B cell (primary cell): ENCODE measurements around the gene PSG5. TPM values are rescaled to one million over a fixed set of nuclear protein-coding genes. Genes with fewer than 3 reads are reported as not detected.
"Not testable (repeated sequence)": the region's sequence is repeated elsewhere in the genome, so short reads cannot be mapped to it uniquely, and the experiment has no call there.

ENCODE experiments used
- ATAC-seq: fragments of 200-7000 bp; cut with Tn5 transposase; one replicate; pipeline ENCODE4 v1.10.0; 2021; ENCODE audit warnings: low read depth, mild to moderate bottlenecking, moderate number of reproducible peaks, moderate library complexity
- CTCF ChIA-PET: fragments of 350-600 bp; sonication (Branson Sonifier 250); formaldehyde crosslinking; loops from one replicate; lab custom pipeline; 2021; ENCODE audit warnings: antibody characterized with exemption, inconsistent platforms; lab: Charles Lee
- POLR2A ChIA-PET: fragments of 350-600 bp; sonication (Branson Sonifier 250); formaldehyde crosslinking; loops from one replicate; lab custom pipeline; 2021; ENCODE audit warnings: antibody characterized with exemption; lab: Charles Lee
- DNase-seq: peaks from one replicate; pipeline ENCODE4 v3.0.0; 2013
- H2AFZ ChIP-seq: 2 replicates; pipeline ENCODE4 v1.6.1; 2012; ENCODE audit warnings: mild to moderate bottlenecking, low read depth, low read length; ENCODE audit not compliant: insufficient read depth, poor library complexity, severe bottlenecking
- H3K27ac ChIP-seq, 2 donors: 1 replicate in 1 of 2; 2 replicates in 1 of 2; pipeline ENCODE4 v1.5.1; 2012 to 2013; ENCODE audit warnings: low read length in 2 of 2, mild to moderate bottlenecking in 2 of 2, moderate library complexity in 1 of 2
- H3K27me3 ChIP-seq, 4 experiments: fragments of 200-600 bp in 1 of 4; sonication (generic) in 1 of 4; replicated peaks in 1 of 4; 1 replicate in 2 of 4; 2 replicates in 2 of 4; pipeline versions ENCODE4 v1.6.1 to v1.7.0; 2013 to 2016; ENCODE audit warnings: low read length in 3 of 4, mild to moderate bottlenecking in 2 of 4, mixed read lengths in 1 of 4, moderate library complexity in 1 of 4; ENCODE audit not compliant: insufficient read depth in 4 of 4, control insufficient read depth in 3 of 4; ENCODE audit errors: control extremely low read depth in 1 of 4
- H3K36me3 ChIP-seq, 2 experiments: replicated peaks in 1 of 2; 1 replicate in 1 of 2; 2 replicates in 1 of 2; pipeline versions ENCODE4 v1.6.1 to v1.7.1; 2013; ENCODE audit warnings: low read length in 1 of 2; ENCODE audit not compliant: insufficient read depth in 2 of 2, control insufficient read depth in 1 of 2; ENCODE audit errors: control extremely low read depth in 1 of 2, extremely low read depth in 1 of 2
- H3K4me1 ChIP-seq, 2 donors: fragments of 200-600 bp in 1 of 2; sonication (generic) in 1 of 2; 1 replicate in 1 of 2; 2 replicates in 1 of 2; pipeline versions ENCODE4 v1.5.1 to v1.6.1; 2013 to 2017; ENCODE audit warnings: low read length in 2 of 2; ENCODE audit not compliant: control insufficient read depth in 2 of 2, insufficient read depth in 2 of 2
- H3K4me2 ChIP-seq: replicated peaks from 2 replicates; pipeline ENCODE3; 2012; ENCODE audit warnings: mild to moderate bottlenecking, low read depth, low read length; ENCODE audit not compliant: poor library complexity, severe bottlenecking
- H3K4me3 ChIP-seq, 5 experiments: fragments of 200-600 bp in 1 of 5; sonication (generic) in 1 of 5; 1 replicate in 3 of 5; 2 replicates in 2 of 5; pipeline versions ENCODE4 v1.5.1 to v1.7.0; 2011 to 2016; ENCODE audit warnings: low read length in 4 of 5, mild to moderate bottlenecking in 4 of 5, low read depth in 2 of 5, control low read depth in 1 of 5, moderate library complexity in 1 of 5; ENCODE audit not compliant: insufficient read depth in 1 of 5; ENCODE audit errors: control extremely low read depth in 1 of 5, extremely low read depth in 1 of 5
- H3K79me2 ChIP-seq: fragments of 200-600 bp; sonication (generic); one replicate; pipeline ENCODE4 v1.6.0; 2016; ENCODE audit warnings: low read length; ENCODE audit not compliant: control insufficient read depth, insufficient read depth
- H3K9ac ChIP-seq: fragments of 200-600 bp; sonication (generic); 2 replicates; pipeline ENCODE4 v1.6.1; 2017; ENCODE audit warnings: mild to moderate bottlenecking, low read length, moderate library complexity
- H3K9me3 ChIP-seq, 3 donors: one replicate each; pipeline versions ENCODE4 v1.6.1 to v1.7.1; 2013; ENCODE audit warnings: low read length in 2 of 3; ENCODE audit not compliant: control insufficient read depth in 2 of 3, insufficient read depth in 1 of 3; ENCODE audit errors: control extremely low read depth in 1 of 3
- H4K20me1 ChIP-seq: 2 replicates; pipeline ENCODE4 v1.6.0; 2012; ENCODE audit warnings: mild to moderate bottlenecking, low read length; ENCODE audit not compliant: insufficient read depth, control insufficient read depth, poor library complexity, severe bottlenecking
- H3K27ac Mint-ChIP-seq: one replicate; pipeline ENCODE4 v1.8.0; 2021; ENCODE audit warnings: mixed read lengths
- H3K27me3 Mint-ChIP-seq: one replicate; pipeline ENCODE4 v1.8.0; 2021; ENCODE audit warnings: mixed read lengths
- H3K4me1 Mint-ChIP-seq: one replicate; pipeline ENCODE4 v1.8.0; 2021; ENCODE audit warnings: mixed read lengths
- H3K4me3 Mint-ChIP-seq: one replicate; pipeline ENCODE4 v1.8.0; 2021; ENCODE audit warnings: mixed read lengths
- H3K9me3 Mint-ChIP-seq: one replicate; pipeline ENCODE4 v1.8.0; 2022; ENCODE audit warnings: mixed read lengths; ENCODE audit not compliant: insufficient read depth
- WGBS: methylation state at CpG from one replicate; pipeline ENCODE4 v1.1.5; 2013; ENCODE audit warnings: missing lambda C conversion rate; ENCODE audit not compliant: insufficient coverage; 5-methylcytosine and 5-hydroxymethylcytosine counted together
- intact Hi-C: fragments of 100-400 bp; cut with micrococcal nuclease; formaldehyde crosslinking; loops from one replicate; pipeline ENCODE4 v1.10.0; 2022
- polyA plus RNA-seq: library from polyadenylated mRNA; depleted of rRNA; stranded (reverse); fragments of >200 nt; gene quantifications from 2 replicates; pipeline ENCODE4 v1.2.3, GENCODE V29; 2012
- total RNA-seq, 2 donors: library from RNA; stranded (reverse); fragments of 120-200 nt in 1 of 2; gene quantifications; 1 replicate in 1 of 2; 2 replicates in 1 of 2; pipeline versions ENCODE4 v1.2.3 to v1.2.4, GENCODE V29; 2013 to 2022

The PSG5 gene
- total and polyA plus RNA-seq, 2 donors (not counting 1 experiment from before 2014, with no cell fraction given): not detected

DNA sequence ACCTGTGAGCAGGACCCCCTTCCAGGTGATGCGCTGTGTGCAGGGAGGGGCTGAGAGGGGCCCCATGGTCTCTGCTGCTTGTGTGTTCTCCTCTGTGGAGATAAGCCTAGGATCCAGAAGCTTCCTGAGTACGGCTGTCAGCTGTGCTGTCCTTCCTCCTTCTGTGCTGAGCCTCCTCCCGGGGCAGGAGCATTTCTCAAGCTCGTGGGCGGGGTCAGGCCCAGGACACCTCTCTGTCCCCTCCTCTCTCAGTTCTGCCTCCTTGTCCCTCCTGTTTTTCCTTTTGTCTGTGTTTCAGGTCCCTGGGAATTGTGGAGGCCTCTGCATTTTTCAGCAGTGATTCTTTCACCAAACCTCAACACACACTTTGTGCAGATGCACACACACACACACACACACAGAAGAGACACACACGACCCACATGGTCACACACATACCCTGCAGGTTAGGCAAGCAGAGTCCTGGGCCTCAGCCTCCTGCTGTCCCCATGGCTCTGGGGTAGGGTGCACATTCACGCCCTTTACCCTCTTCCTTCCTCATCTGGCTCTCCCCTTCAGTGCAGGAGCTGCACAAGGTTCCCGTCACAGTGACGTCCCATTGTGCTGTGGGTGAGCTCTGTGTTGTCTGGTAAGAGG lies 19.3 kb upstream of the PSG5 start, which contains the start of gene PSG4:
PSG4 (minus strand) TSS at position 168 of the 635 bp plus-strand sequence; CDS start at position 66, 102 bp downstream.
- H3K27me3 Mint-ChIP-seq: peaks cover 10% of the 10 kb centered on the region
- H3K9me3 ChIP-seq, H3K27me3 ChIP-seq, H2AFZ ChIP-seq, CTCF ChIA-PET, H4K20me1 ChIP-seq, intact Hi-C loops, H3K4me3 ChIP-seq, DNase-seq, H3K4me3 Mint-ChIP-seq, H3K27ac Mint-ChIP-seq, H3K9me3 Mint-ChIP-seq, H3K4me2 ChIP-seq, H3K79me2 ChIP-seq, ATAC-seq, POLR2A ChIA-PET, H3K36me3 ChIP-seq, H3K4me1 Mint-ChIP-seq, H3K9ac ChIP-seq, H3K27ac ChIP-seq, H3K4me1 ChIP-seq: not testable (repeated sequence)
- 28% methylated on average over 7 of the region's 9 CpGs for WGBS

DNA sequence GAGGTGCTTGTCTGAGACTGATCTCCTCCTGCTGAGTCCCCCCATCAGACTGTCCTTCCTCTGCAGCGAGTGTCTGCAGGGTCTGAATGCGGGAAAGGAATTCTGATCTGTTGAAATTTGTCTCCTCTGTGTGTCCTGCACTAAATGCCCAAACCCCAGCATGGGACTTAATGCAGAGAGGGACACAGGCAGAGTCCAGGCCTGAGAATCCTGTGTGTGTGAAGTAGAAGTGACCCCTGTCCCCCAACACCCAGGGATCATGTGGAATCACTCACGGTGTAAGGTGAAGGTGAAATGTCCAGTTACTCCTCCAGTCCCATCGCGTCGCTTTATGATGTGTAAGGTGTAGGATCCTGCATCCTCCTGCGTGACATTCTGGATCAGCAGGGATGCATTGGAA lies 17.3 kb upstream of the PSG5 start:
- H3K9me3 Mint-ChIP-seq, DNase-seq, H3K36me3 ChIP-seq, ATAC-seq, H3K4me2 ChIP-seq, H3K4me1 Mint-ChIP-seq, H3K27ac Mint-ChIP-seq, H3K27me3 ChIP-seq, H3K4me3 Mint-ChIP-seq, CTCF ChIA-PET, H3K27me3 Mint-ChIP-seq, H3K4me3 ChIP-seq, H3K9ac ChIP-seq, H3K79me2 ChIP-seq, H4K20me1 ChIP-seq, H3K27ac ChIP-seq, H3K9me3 ChIP-seq, POLR2A ChIA-PET, H2AFZ ChIP-seq, intact Hi-C loops, H3K4me1 ChIP-seq: not testable (repeated sequence)
- no CpG with 5 or more reads among the region's 7 CpGs for WGBS

DNA sequence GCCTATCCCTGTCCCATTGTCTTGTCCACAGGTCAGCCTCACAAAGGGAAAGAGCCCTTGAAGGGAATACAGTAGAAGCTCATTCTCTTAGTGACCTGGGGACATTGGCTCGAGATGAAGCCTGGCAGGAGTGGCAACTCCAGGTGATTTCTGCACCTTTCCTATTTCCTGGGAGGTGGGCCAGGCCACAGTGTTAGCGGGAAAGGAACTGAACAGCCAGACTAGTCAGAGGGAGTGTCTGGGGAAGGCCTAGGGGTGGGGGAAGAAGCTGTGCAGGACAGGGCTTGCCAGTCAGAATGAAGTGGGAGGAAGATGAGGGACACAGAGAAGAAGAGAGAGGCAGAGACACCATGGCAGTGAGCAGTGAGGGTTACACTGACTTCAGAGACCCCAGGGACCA lies 15.6 kb upstream of the PSG5 start:
- ATAC-seq, H3K27ac Mint-ChIP-seq, DNase-seq, H3K4me2 ChIP-seq, H3K4me1 ChIP-seq, H2AFZ ChIP-seq, H3K9me3 Mint-ChIP-seq, H3K9ac ChIP-seq, POLR2A ChIA-PET, H3K4me3 Mint-ChIP-seq, H3K27me3 ChIP-seq, H3K79me2 ChIP-seq, H4K20me1 ChIP-seq, CTCF ChIA-PET, H3K36me3 ChIP-seq, H3K4me1 Mint-ChIP-seq, H3K4me3 ChIP-seq, H3K27ac ChIP-seq, H3K27me3 Mint-ChIP-seq, intact Hi-C loops, H3K9me3 ChIP-seq: not testable (repeated sequence)
- WGBS: 90% methylated on average over 1 of the region's 2 CpGs

DNA sequence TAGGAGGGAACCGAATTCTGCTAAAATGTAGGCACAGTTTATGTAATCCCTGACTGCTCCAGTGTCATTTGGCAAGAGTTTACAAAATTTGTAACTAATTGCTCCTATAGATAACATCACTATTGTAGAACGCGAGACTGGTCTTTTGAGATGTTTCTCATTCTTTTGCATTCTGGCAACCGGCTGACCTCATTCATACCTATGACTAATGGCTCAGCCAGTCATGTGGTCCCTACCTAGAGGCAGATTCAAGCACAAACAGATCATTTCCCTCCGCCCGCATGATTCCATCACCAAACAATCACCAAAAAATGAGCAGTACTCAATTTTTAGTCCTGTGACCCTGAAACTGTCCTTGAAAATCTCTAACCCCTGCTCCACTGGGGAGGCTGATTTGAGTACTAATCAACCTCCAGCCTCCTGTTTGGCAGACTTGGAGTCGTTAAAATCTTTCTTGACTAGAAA lies 15.0 kb upstream of the PSG5 start:
- H3K27ac ChIP-seq, H3K4me3 ChIP-seq, H3K9me3 ChIP-seq, H3K9ac ChIP-seq, DNase-seq, H3K4me1 ChIP-seq, H2AFZ ChIP-seq, H3K4me3 Mint-ChIP-seq, POLR2A ChIA-PET, H3K4me1 Mint-ChIP-seq, H3K27me3 Mint-ChIP-seq, H3K27me3 ChIP-seq, ATAC-seq, H3K4me2 ChIP-seq, H3K79me2 ChIP-seq, H3K9me3 Mint-ChIP-seq, intact Hi-C loops, H3K36me3 ChIP-seq, CTCF ChIA-PET, H3K27ac Mint-ChIP-seq, H4K20me1 ChIP-seq: not testable (repeated sequence)
- WGBS: 90% methylated on average over 5 of the region's 7 CpGs
